Measurements from ENCODE around the gene PMP22. TPM values are rescaled to one million over a fixed set of nuclear protein-coding genes. Genes with fewer than 3 reads are reported as not detected.

PMP22 gene
- total RNA-seq, 1 experiment from 2014 or later, result not detected

GRCh38 chr17:15298176-15298575 is 33.0 kb upstream of the PMP22 start:
- Histone ChIP-seq H3K4me2 (ENCODE audit: low read depth, low read length, poor library complexity, severe bottlenecking) (no peak overlapping the region), H3K27me3 (ENCODE audit: low read length) (no peaks in the 10 kb centered on the region), H4K20me1 (ENCODE audit: insufficient read depth, low read depth, low read length) (no peaks in the 10 kb centered on the region), H3K4me3 (ENCODE audit: low read length) (no peak overlapping the region), H3K4me1 (ENCODE audit: low read length) (no peaks in the 10 kb centered on the region), H2AFZ (ENCODE audit: low read length) (no peak overlapping the region), H3K9me2 (replicated peaks; ENCODE audit: insufficient read depth, low read length) (no peaks in the 10 kb centered on the region), H3K27ac (ENCODE audit: low read length) (no peak overlapping the region), H3K36me3 (ENCODE audit: insufficient read depth, low read length) (no peaks in the 10 kb centered on the region), H3K9me3 (ENCODE audit: low read length) (no peaks in the 10 kb centered on the region), H3K9ac (ENCODE audit: low read length) (no peak overlapping the region), H3K79me2 (ENCODE audit: low read length) (no peaks in the 10 kb centered on the region)
- DNase-seq, result no peak

- H4K20me1 ChIP-seq (ENCODE audit: insufficient read depth, low read depth, low read length), result no peaks in the 10 kb centered on the region
- no peaks in the 10 kb centered on the region for H3K9me3 ChIP-seq (ENCODE audit: low read length)
- H3K4me1 ChIP-seq (ENCODE audit: low read length), result no peaks in the 10 kb centered on the region
- no peak overlapping the region for H3K4me3 ChIP-seq (ENCODE audit: low read length)
- no peak overlapping the region for H3K9ac ChIP-seq (ENCODE audit: low read length)
- H3K27me3 ChIP-seq (ENCODE audit: low read length), result no peaks in the 10 kb centered on the region
- H2AFZ ChIP-seq (ENCODE audit: low read length), result no peak overlapping the region
- H3K36me3 ChIP-seq (ENCODE audit: insufficient read depth, low read length), result no peaks in the 10 kb centered on the region
- H3K27ac ChIP-seq (ENCODE audit: low read length), result no peak overlapping the region
- no peaks in the 10 kb centered on the region for H3K79me2 ChIP-seq (ENCODE audit: low read length)
- no peaks in the 10 kb centered on the region for H3K9me2 ChIP-seq (replicated peaks; ENCODE audit: insufficient read depth, low read length)
- no peak overlapping the region for H3K4me2 ChIP-seq (ENCODE audit: low read depth, low read length, poor library complexity, severe bottlenecking)
- no peak for DNase-seq
Measured at GRCh38 chr17:15293558-15293957, 28.4 kb upstream of the PMP22 start.

- H3K4me1 ChIP-seq (ENCODE audit: low read length), result no peaks in the 10 kb centered on the region
- H3K27me3 ChIP-seq (ENCODE audit: low read length), result no peaks in the 10 kb centered on the region
- H3K9me2 ChIP-seq (replicated peaks; ENCODE audit: insufficient read depth, low read length), result no peaks in the 10 kb centered on the region
- H3K9me3 ChIP-seq (ENCODE audit: low read length), result no peaks in the 10 kb centered on the region
- H3K36me3 ChIP-seq (ENCODE audit: insufficient read depth, low read length), result no peaks in the 10 kb centered on the region
- H3K9ac ChIP-seq (ENCODE audit: low read length), result no peak overlapping the region
- H3K4me3 ChIP-seq (ENCODE audit: low read length), result no peak overlapping the region
- no peak overlapping the region for H3K4me2 ChIP-seq (ENCODE audit: low read depth, low read length, poor library complexity, severe bottlenecking)
- DNase-seq, result no peak
- no peaks in the 10 kb centered on the region for H3K79me2 ChIP-seq (ENCODE audit: low read length)
- H3K27ac ChIP-seq (ENCODE audit: low read length), result no peak overlapping the region
- H4K20me1 ChIP-seq (ENCODE audit: insufficient read depth, low read depth, low read length), result no peaks in the 10 kb centered on the region
- no peak overlapping the region for H2AFZ ChIP-seq (ENCODE audit: low read length)
Measured at GRCh38 chr17:15291674-15292361, 26.7 kb upstream of the PMP22 start.

- no peak overlapping the region for H3K4me3 ChIP-seq (ENCODE audit: low read length)
- H3K4me2 ChIP-seq (ENCODE audit: low read depth, low read length, poor library complexity, severe bottlenecking), result no peak overlapping the region
- no peaks in the 10 kb centered on the region for H3K27me3 ChIP-seq (ENCODE audit: low read length)
- no peaks in the 10 kb centered on the region for H3K79me2 ChIP-seq (ENCODE audit: low read length)
- H4K20me1 ChIP-seq (ENCODE audit: insufficient read depth, low read depth, low read length), result no peaks in the 10 kb centered on the region
- no peaks in the 10 kb centered on the region for H3K9me2 ChIP-seq (replicated peaks; ENCODE audit: insufficient read depth, low read length)
- no peak overlapping the region for H3K27ac ChIP-seq (ENCODE audit: low read length)
- no peaks in the 10 kb centered on the region for H3K9me3 ChIP-seq (ENCODE audit: low read length)
- H2AFZ ChIP-seq (ENCODE audit: low read length), result no peak overlapping the region
- DNase-seq, result no peak
- H3K36me3 ChIP-seq (ENCODE audit: insufficient read depth, low read length), result no peaks in the 10 kb centered on the region
- no peaks in the 10 kb centered on the region for H3K4me1 ChIP-seq (ENCODE audit: low read length)
- no peak overlapping the region for H3K9ac ChIP-seq (ENCODE audit: low read length)
Measured at GRCh38 chr17:15290605-15291004, 25.5 kb upstream of the PMP22 start.

- no peaks in the 10 kb centered on the region for H4K20me1 ChIP-seq (ENCODE audit: insufficient read depth, low read depth, low read length)
- no peaks in the 10 kb centered on the region for H3K9me3 ChIP-seq (ENCODE audit: low read length)
- no peak overlapping the region for H3K9ac ChIP-seq (ENCODE audit: low read length)
- no peaks in the 10 kb centered on the region for H3K36me3 ChIP-seq (ENCODE audit: insufficient read depth, low read length)
- H3K9me2 ChIP-seq (replicated peaks; ENCODE audit: insufficient read depth, low read length), result no peaks in the 10 kb centered on the region
- H3K4me3 ChIP-seq (ENCODE audit: low read length), result no peak overlapping the region
- no peaks in the 10 kb centered on the region for H3K4me1 ChIP-seq (ENCODE audit: low read length)
- H2AFZ ChIP-seq (ENCODE audit: low read length), result no peak overlapping the region
- no peak overlapping the region for H3K27ac ChIP-seq (ENCODE audit: low read length)
- H3K27me3 ChIP-seq (ENCODE audit: low read length), result 0 out of 2 replicates have a peak, but pooled peaks cover 2% of the 10 kb centered on the region
- no peaks in the 10 kb centered on the region for H3K79me2 ChIP-seq (ENCODE audit: low read length)
- DNase-seq, result no peak
- H3K4me2 ChIP-seq (ENCODE audit: low read depth, low read length, poor library complexity, severe bottlenecking), result no peak overlapping the region
Measured at GRCh38 chr17:15289285-15290183, 24.4 kb upstream of the PMP22 start.

GRCh38 chr17:15288859-15289258 is 23.7 kb upstream of the PMP22 start:
- Histone ChIP-seq H2AFZ (ENCODE audit: low read length) (no peak overlapping the region), H3K4me3 (ENCODE audit: low read length) (no peak overlapping the region), H3K27ac (ENCODE audit: low read length) (no peak overlapping the region), H3K4me1 (ENCODE audit: low read length) (no peaks in the 10 kb centered on the region), H3K79me2 (ENCODE audit: low read length) (no peaks in the 10 kb centered on the region), H3K4me2 (ENCODE audit: low read depth, low read length, poor library complexity, severe bottlenecking) (no peak overlapping the region), H3K27me3 (ENCODE audit: low read length) (0 out of 2 replicates have a peak, but pooled peaks cover 4% of the 10 kb centered on the region), H4K20me1 (ENCODE audit: insufficient read depth, low read depth, low read length) (no peaks in the 10 kb centered on the region), H3K9me3 (ENCODE audit: low read length) (no peaks in the 10 kb centered on the region), H3K9me2 (replicated peaks; ENCODE audit: insufficient read depth, low read length) (no peaks in the 10 kb centered on the region), H3K9ac (ENCODE audit: low read length) (no peak overlapping the region), H3K36me3 (ENCODE audit: insufficient read depth, low read length) (no peaks in the 10 kb centered on the region)
- DNase-seq, result no peak

GRCh38 chr17:15287538-15288267 is 22.6 kb upstream of the PMP22 start:
- Histone ChIP-seq H3K4me2 (ENCODE audit: low read depth, low read length, poor library complexity, severe bottlenecking) (no peak overlapping the region), H3K4me3 (ENCODE audit: low read length) (no peak overlapping the region), H3K4me1 (ENCODE audit: low read length) (no peaks in the 10 kb centered on the region), H3K9me2 (replicated peaks; ENCODE audit: insufficient read depth, low read length) (no peaks in the 10 kb centered on the region), H2AFZ (ENCODE audit: low read length) (no peak overlapping the region), H4K20me1 (ENCODE audit: insufficient read depth, low read depth, low read length) (no peaks in the 10 kb centered on the region), H3K79me2 (ENCODE audit: low read length) (no peaks in the 10 kb centered on the region), H3K27ac (ENCODE audit: low read length) (no peak overlapping the region), H3K9me3 (ENCODE audit: low read length) (no peaks in the 10 kb centered on the region), H3K36me3 (ENCODE audit: insufficient read depth, low read length) (no peaks in the 10 kb centered on the region), H3K27me3 (ENCODE audit: low read length) (0 out of 2 replicates have a peak, but pooled peaks cover 4% of the 10 kb centered on the region), H3K9ac (ENCODE audit: low read length) (no peak overlapping the region)
- no peak for DNase-seq

GRCh38 chr17:15285466-15285865 is 20.3 kb upstream of the PMP22 start:
- H3K79me2 ChIP-seq (ENCODE audit: low read length), result no peaks in the 10 kb centered on the region
- H3K9ac ChIP-seq (ENCODE audit: low read length), result no peak overlapping the region
- H3K4me3 ChIP-seq (ENCODE audit: low read length), result no peak overlapping the region
- no peaks in the 10 kb centered on the region for H4K20me1 ChIP-seq (ENCODE audit: insufficient read depth, low read depth, low read length)
- 0 out of 2 replicates have a peak, but pooled peaks cover 4% of the 10 kb centered on the region for H3K27me3 ChIP-seq (ENCODE audit: low read length)
- no peak overlapping the region for H2AFZ ChIP-seq (ENCODE audit: low read length)
- H3K4me1 ChIP-seq (ENCODE audit: low read length), result no peaks in the 10 kb centered on the region
- no peak overlapping the region for H3K27ac ChIP-seq (ENCODE audit: low read length)
- H3K36me3 ChIP-seq (ENCODE audit: insufficient read depth, low read length), result no peaks in the 10 kb centered on the region
- no peak overlapping the region for H3K4me2 ChIP-seq (ENCODE audit: low read depth, low read length, poor library complexity, severe bottlenecking)
- H3K9me3 ChIP-seq (ENCODE audit: low read length), result no peaks in the 10 kb centered on the region
- DNase-seq, result no peak
- no peaks in the 10 kb centered on the region for H3K9me2 ChIP-seq (replicated peaks; ENCODE audit: insufficient read depth, low read length)
